A673 (cell line): ENCODE measurements around the gene RRAS.

Source experiments
- EZH2 ChIP-seq: fragments of 200-600 bp; sonication (generic); IDR thresholded peaks from 2 replicates; pipeline ENCODE4 v1.6.1; 2017; ENCODE audit warnings: borderline replicate concordance, low read depth, mild to moderate bottlenecking, mixed read lengths, antibody characterized with exemption, low read length; ENCODE audit not compliant: poor library complexity, severe bottlenecking
- TF ChIP-seq, protein P1 (sequence below): fragments of 300-800, 200-600 bp; sonication (generic); conservative IDR thresholded peaks from 2 replicates; pipeline ENCODE4 v1.5.1; 2017; ENCODE audit warnings: low read depth, mild to moderate bottlenecking, antibody characterized with exemption, low read length, moderate library complexity, mixed read lengths

DNA sequence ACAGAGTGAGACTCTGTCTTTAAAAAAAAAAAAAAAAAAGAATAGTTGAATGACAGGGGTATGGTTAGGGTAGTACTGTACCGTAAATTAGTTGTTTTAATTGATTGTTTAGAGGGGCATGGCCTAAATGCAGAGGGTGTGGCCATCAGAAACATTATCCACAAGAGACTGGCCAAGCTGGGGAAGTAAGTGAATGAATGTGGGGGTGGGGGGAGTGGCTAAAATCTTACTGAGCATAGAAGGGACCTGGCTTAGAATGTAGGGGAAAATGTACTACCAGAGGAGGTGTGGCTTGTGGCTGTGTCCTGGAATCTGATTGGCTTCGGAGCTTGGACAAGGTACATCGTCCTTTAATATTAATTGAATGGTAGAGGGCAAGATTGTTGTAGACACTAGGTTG is 29.6 kb upstream of the RRAS start:
- TF ChIP-seq, protein P1, sequence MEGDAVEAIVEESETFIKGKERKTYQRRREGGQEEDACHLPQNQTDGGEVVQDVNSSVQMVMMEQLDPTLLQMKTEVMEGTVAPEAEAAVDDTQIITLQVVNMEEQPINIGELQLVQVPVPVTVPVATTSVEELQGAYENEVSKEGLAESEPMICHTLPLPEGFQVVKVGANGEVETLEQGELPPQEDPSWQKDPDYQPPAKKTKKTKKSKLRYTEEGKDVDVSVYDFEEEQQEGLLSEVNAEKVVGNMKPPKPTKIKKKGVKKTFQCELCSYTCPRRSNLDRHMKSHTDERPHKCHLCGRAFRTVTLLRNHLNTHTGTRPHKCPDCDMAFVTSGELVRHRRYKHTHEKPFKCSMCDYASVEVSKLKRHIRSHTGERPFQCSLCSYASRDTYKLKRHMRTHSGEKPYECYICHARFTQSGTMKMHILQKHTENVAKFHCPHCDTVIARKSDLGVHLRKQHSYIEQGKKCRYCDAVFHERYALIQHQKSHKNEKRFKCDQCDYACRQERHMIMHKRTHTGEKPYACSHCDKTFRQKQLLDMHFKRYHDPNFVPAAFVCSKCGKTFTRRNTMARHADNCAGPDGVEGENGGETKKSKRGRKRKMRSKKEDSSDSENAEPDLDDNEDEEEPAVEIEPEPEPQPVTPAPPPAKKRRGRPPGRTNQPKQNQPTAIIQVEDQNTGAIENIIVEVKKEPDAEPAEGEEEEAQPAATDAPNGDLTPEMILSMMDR: no peak
- no peak for TF ChIP-seq EZH2
